ENCODE results near the gene STX5. TPM values are rescaled to one million over a fixed set of nuclear protein-coding genes. Genes with fewer than 3 reads are reported as not detected.

The STX5 gene
- total and polyA plus RNA-seq, 10 of the 15 experiments (the other 5 are each of a cell fraction or from before 2014, with no cell fraction given) = 3.8 to 35.4 (median 27.4) TPM

- Histone ChIP-seq H4K20me1 (ENCODE audit: control insufficient read depth, insufficient read depth) (no peaks in the 10 kb centered on the region), H3K27me3 (replicated peaks in 1 of 2; ENCODE audit: control insufficient read depth in 2 of 2, insufficient read depth in 2 of 2, low read length in 1 of 2) (no peaks in the 10 kb centered on the region), H3K79me2 (ENCODE audit: control insufficient read depth, insufficient read depth, low read length) (peaks cover 12% of the 10 kb centered on the region), H2AFZ (ENCODE audit: control insufficient read depth, low read depth, low read length) (no peak overlapping the region), H3K4me2 (ENCODE audit: control insufficient read depth, insufficient read depth) (no peak overlapping the region), H3K27ac (ENCODE audit: control insufficient read depth, insufficient read depth) (no peak overlapping the region), H3K9me3 (replicated peaks; ENCODE audit: control insufficient read depth, insufficient read depth, low read length) (no peaks in the 10 kb centered on the region), H3K4me1 (ENCODE audit: control insufficient read depth, insufficient read depth, low read length) (peaks cover 8% of the 10 kb centered on the region), H3K4me3 (no peak overlapping the region), H3K36me3 (ENCODE audit: control insufficient read depth in 2 of 2, insufficient read depth in 2 of 2, low read length in 1 of 2) (peaks cover 4 to 13% of the 10 kb centered on the region in 2 experiments; a peak in 2 of 4 replicates), H3K9ac (ENCODE audit: control insufficient read depth, insufficient read depth, low read length) (no peak overlapping the region)
- intact Hi-C loops (cut with micrococcal nuclease; ENCODE audit: unreplicated experiment) (no loop called here), in situ Hi-C loops (cut with MboI) (no loop called here)
- DNase-seq (ENCODE audit: low read depth, low spot score) (no peak), ATAC-seq (no peak), FAIRE-seq (no peak)
- ChIA-PET CTCF (interaction anchor here (1.3 to 9.6 kb wide), 3 partner anchors 11 to 101 kb away, joined by 3 to 85 read pairs (median 5); partner anchors contain the start of gene TMEM179B), RAD21 (ENCODE audit: unreplicated experiment) (interaction anchor here (0.6 to 0.9 kb wide), 2 partner anchors 11 to 110 kb away, joined by 3 to 4 read pairs; partner anchors contain the start of genes C11orf98, CSKMT and TMEM179B), SMC1A (ENCODE audit: uncharacterized antibody, unreplicated experiment) (interaction anchor here (1.2 to 1.8 kb wide), 3 partner anchors 9 to 106 kb away, joined by 3 to 6 read pairs (median 3); no protein-coding TSS in a partner anchor), POLR2A (interaction anchor here (1.0 to 1.6 kb wide), 3 partner anchors 11 to 22 kb away, joined by 3 to 7 read pairs (median 3); partner anchors contain the start of gene ZBTB3)
- no peak for TF ChIP-seq CBFB (IDR thresholded peaks at IDR 0.05; ENCODE audit: low read depth)
- TF ChIP-seq, protein P1, sequence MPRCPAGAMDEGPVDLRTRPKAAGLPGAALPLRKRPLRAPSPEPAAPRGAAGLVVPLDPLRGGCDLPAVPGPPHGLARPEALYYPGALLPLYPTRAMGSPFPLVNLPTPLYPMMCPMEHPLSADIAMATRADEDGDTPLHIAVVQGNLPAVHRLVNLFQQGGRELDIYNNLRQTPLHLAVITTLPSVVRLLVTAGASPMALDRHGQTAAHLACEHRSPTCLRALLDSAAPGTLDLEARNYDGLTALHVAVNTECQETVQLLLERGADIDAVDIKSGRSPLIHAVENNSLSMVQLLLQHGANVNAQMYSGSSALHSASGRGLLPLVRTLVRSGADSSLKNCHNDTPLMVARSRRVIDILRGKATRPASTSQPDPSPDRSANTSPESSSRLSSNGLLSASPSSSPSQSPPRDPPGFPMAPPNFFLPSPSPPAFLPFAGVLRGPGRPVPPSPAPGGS (IDR thresholded peaks at IDR 0.05; ENCODE audit: borderline replicate concordance, insufficient read depth, low read depth, low read length, poor library complexity, severe bottlenecking) = peak; percentile 18
- WGBS (ENCODE audit: insufficient coverage, insufficient replicate concordance, low lambda C conversion rate, missing lambda C conversion rate) = 92% methylated on average over 17 of the region's 17 CpGs
- no TSS peak for BruUV-seq (replicated peaks)
Measured at GRCh38 chr11:62775646-62776045, 56.2 kb downstream of the STX5 start.

- Histone ChIP-seq H3K4me2 (ENCODE audit: control insufficient read depth, insufficient read depth) (no peak overlapping the region), H3K27me3 (replicated peaks in 1 of 2; ENCODE audit: control insufficient read depth in 2 of 2, insufficient read depth in 2 of 2, low read length in 1 of 2) (no peaks in the 10 kb centered on the region), H3K4me3 (no peak overlapping the region), H3K4me1 (ENCODE audit: control insufficient read depth, insufficient read depth, low read length) (peaks cover 17% of the 10 kb centered on the region), H3K79me2 (ENCODE audit: control insufficient read depth, insufficient read depth, low read length) (peaks cover 12% of the 10 kb centered on the region), H3K27ac (ENCODE audit: control insufficient read depth, insufficient read depth) (no peak overlapping the region), H3K9me3 (replicated peaks; ENCODE audit: control insufficient read depth, insufficient read depth, low read length) (no peaks in the 10 kb centered on the region), H4K20me1 (ENCODE audit: control insufficient read depth, insufficient read depth) (no peaks in the 10 kb centered on the region), H2AFZ (ENCODE audit: control insufficient read depth, low read depth, low read length) (no peak overlapping the region), H3K9ac (ENCODE audit: control insufficient read depth, insufficient read depth, low read length) (no peak overlapping the region), H3K36me3 (ENCODE audit: control insufficient read depth in 2 of 2, insufficient read depth in 2 of 2, low read length in 1 of 2) (peaks cover 4 to 13% of the 10 kb centered on the region in 2 experiments; a peak in 2 of 4 replicates)
- POLR2A ChIA-PET = interaction anchor here (0.7 to 1.6 kb wide), 6 partner anchors 8 to 153 kb away, joined by 3 to 7 read pairs (median 4); partner anchors contain the start of gene B3GAT3
- WGBS (ENCODE audit: insufficient coverage, insufficient replicate concordance, low lambda C conversion rate, missing lambda C conversion rate) = 87% methylated on average over 6 of the region's 6 CpGs
- FAIRE-seq (no peak), ATAC-seq (no peak), DNase-seq (ENCODE audit: low read depth, low spot score) (no peak)
- SMC1A ChIA-PET (ENCODE audit: uncharacterized antibody, unreplicated experiment) = interaction anchor here (1.2 to 4.8 kb wide), 4 partner anchors 10 to 107 kb away, joined by 3 to 22 read pairs (median 4); partner anchors contain the start of gene POLR2G
- in situ Hi-C loops (cut with MboI) = no loop called here
- intact Hi-C loops (cut with micrococcal nuclease; ENCODE audit: unreplicated experiment) = loop anchor here (5.0 kb wide), 1 partner anchor 47 kb away; the partner anchor contains the start of genes HNRNPUL2 and TTC9C
- CTCF ChIA-PET = interaction anchor here (1.0 to 9.6 kb wide), 3 partner anchors 12 to 89 kb away, joined by 4 to 85 read pairs (median 5); partner anchors contain the start of genes POLR2G and TMEM179B
- RAD21 ChIA-PET (ENCODE audit: unreplicated experiment) = interaction anchor here (0.7 to 0.9 kb wide), 2 partner anchors 17 to 93 kb away, joined by 3 to 4 read pairs; no protein-coding TSS in a partner anchor
- no TSS peak for BruUV-seq (replicated peaks)
- TF ChIP-seq MEF2A (IDR thresholded peaks at IDR 0.05; ENCODE audit: insufficient read depth, low read depth, low read length) (no peak), CHD4 (IDR thresholded peaks at IDR 0.05) (no peak), PAX8 (IDR thresholded peaks at IDR 0.05) (no peak), KAT2A (conservative IDR thresholded peaks at IDR 0.05; ENCODE audit: control insufficient read depth, low read depth, low read length) (no peak), USF2 (IDR thresholded peaks at IDR 0.05; ENCODE audit: borderline replicate concordance, low read depth, low read length) (no peak), JUNB (IDR thresholded peaks at IDR 0.05) (no peak), POU2F2 (IDR thresholded peaks at IDR 0.05; ENCODE audit: borderline replicate concordance, low read depth, low read length) (no peak), TCF3 (IDR thresholded peaks at IDR 0.05; ENCODE audit: borderline replicate concordance, insufficient read depth, low read depth, low read length) (no peak), ATF2 (IDR thresholded peaks at IDR 0.05; ENCODE audit: low read length) (no peak), TBL1XR1 (IDR thresholded peaks at IDR 0.05; ENCODE audit: low read depth, low read length) (no peak), YY1 (IDR thresholded peaks at IDR 0.05; ENCODE audit: low read depth, low read length) (no peak)
Measured at GRCh38 chr11:62774407-62774806, 57.4 kb downstream of the STX5 start.
